ENCODE data around the gene PHB1.

Gene PHB1

DNA sequence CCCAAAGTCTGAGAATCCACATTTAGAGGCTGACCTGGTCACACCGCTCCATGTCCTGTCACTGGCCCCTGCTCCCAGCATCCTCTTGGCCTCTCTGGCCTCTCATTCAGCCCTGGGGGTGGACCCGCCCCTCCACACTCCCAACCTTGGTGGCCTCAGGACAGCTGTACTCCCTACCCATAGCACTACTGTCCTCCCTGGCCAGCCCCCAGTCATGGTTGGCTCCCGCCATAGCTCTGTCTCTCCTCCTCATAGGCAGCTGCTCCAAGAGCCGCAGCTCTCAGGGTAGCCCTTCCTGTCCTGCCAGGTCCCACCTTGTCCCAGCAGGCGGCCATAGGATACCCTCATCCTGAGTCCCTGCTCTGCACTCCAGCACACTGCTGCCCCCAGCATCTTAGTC lies 38.0 kb upstream of the PHB1 start:
- Histone ChIP-seq H3K4me3 (ENCODE audit: low read length in 2 of 2) (no peak overlapping the region), H3K27ac (ENCODE audit: low read depth in 2 of 2, low read length in 2 of 2) (no peak overlapping the region), H3K4me1 (ENCODE audit: control insufficient read depth in 2 of 2, insufficient read depth in 2 of 2, low read length in 2 of 2) (no peaks in the 10 kb centered on the region), H3K27me3 (ENCODE audit: control insufficient read depth in 2 of 2, insufficient read depth in 2 of 2, low read length in 2 of 2) (peaks cover 7 to 13% of the 10 kb centered on the region in 2 donors), H3K36me3 (ENCODE audit: control insufficient read depth in 2 of 2, insufficient read depth in 2 of 2, low read length in 2 of 2) (no peaks in the 10 kb centered on the region), H3K9me3 (ENCODE audit: control insufficient read depth in 2 of 2, low read length in 2 of 2) (no peaks in the 10 kb centered on the region), H3K9ac (ENCODE audit: low read depth in 1 of 2, low read length in 2 of 2) (no peak overlapping the region)

DNA sequence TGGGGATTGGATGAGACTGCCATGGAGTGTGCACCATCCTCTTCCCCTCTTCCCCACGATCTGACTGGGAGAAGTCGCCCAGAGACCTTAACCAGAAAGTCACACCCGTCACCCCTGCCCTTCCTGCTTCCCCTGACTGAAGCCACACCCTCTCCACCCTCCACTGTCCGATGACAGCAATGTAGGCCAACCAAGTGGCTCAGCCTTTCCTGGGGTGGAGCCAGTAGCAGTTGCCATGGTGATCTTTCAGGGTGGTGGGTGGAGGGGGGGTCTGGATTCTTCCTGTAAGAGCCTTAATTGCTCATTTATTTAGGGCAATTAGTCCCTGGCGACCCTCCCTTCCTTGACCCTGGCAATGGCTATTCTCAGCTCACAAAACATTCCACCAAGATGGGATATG lies 37.5 kb upstream of the PHB1 start:
- H3K36me3 ChIP-seq (ENCODE audit: control insufficient read depth in 2 of 2, insufficient read depth in 2 of 2, low read length in 2 of 2), result no peaks in the 10 kb centered on the region
- H3K4me1 ChIP-seq (ENCODE audit: control insufficient read depth in 2 of 2, insufficient read depth in 2 of 2, low read length in 2 of 2), result no peaks in the 10 kb centered on the region
- no peak overlapping the region for H3K27ac ChIP-seq (ENCODE audit: low read depth in 2 of 2, low read length in 2 of 2)
- no peaks in the 10 kb centered on the region for H3K9me3 ChIP-seq (ENCODE audit: control insufficient read depth in 2 of 2, low read length in 2 of 2)
- H3K9ac ChIP-seq (ENCODE audit: low read depth in 1 of 2, low read length in 2 of 2), result no peak overlapping the region
- no peak overlapping the region for H3K4me3 ChIP-seq (ENCODE audit: low read length in 2 of 2)
- H3K27me3 ChIP-seq (ENCODE audit: control insufficient read depth in 2 of 2, insufficient read depth in 2 of 2, low read length in 2 of 2), result peaks cover 3 to 8% of the 10 kb centered on the region in 2 donors

- no peak overlapping the region for H3K9ac ChIP-seq (ENCODE audit: low read depth in 1 of 2, low read length in 2 of 2)
- no peak overlapping the region for H3K4me3 ChIP-seq (ENCODE audit: low read length in 2 of 2)
- no peak overlapping the region for H3K27ac ChIP-seq (ENCODE audit: low read depth in 2 of 2, low read length in 2 of 2)
- no peaks in the 10 kb centered on the region for H3K9me3 ChIP-seq (ENCODE audit: control insufficient read depth in 2 of 2, low read length in 2 of 2)
- H3K27me3 ChIP-seq (ENCODE audit: control insufficient read depth in 2 of 2, insufficient read depth in 2 of 2, low read length in 2 of 2), result peaks cover 0 to 1% of the 10 kb centered on the region in 2 donors
- H3K4me1 ChIP-seq (ENCODE audit: control insufficient read depth in 2 of 2, insufficient read depth in 2 of 2, low read length in 2 of 2), result no peaks in the 10 kb centered on the region
- no peaks in the 10 kb centered on the region for H3K36me3 ChIP-seq (ENCODE audit: control insufficient read depth in 2 of 2, insufficient read depth in 2 of 2, low read length in 2 of 2)
Observed at GRCh38 chr17:49450735-49451134, 36.1 kb upstream of the PHB1 start.

GRCh38 chr17:49450181-49450580 lies 35.5 kb upstream of the PHB1 start:
- Histone ChIP-seq H3K4me3 (ENCODE audit: low read length in 2 of 2) (no peak overlapping the region), H3K27ac (ENCODE audit: low read depth in 2 of 2, low read length in 2 of 2) (no peak overlapping the region), H3K36me3 (ENCODE audit: control insufficient read depth in 2 of 2, insufficient read depth in 2 of 2, low read length in 2 of 2) (no peaks in the 10 kb centered on the region), H3K4me1 (ENCODE audit: control insufficient read depth in 2 of 2, insufficient read depth in 2 of 2, low read length in 2 of 2) (no peaks in the 10 kb centered on the region), H3K9ac (ENCODE audit: low read depth in 1 of 2, low read length in 2 of 2) (no peak overlapping the region), H3K27me3 (ENCODE audit: control insufficient read depth in 2 of 2, insufficient read depth in 2 of 2, low read length in 2 of 2) (peaks cover 1 to 7% of the 10 kb centered on the region in 2 donors), H3K9me3 (ENCODE audit: control insufficient read depth in 2 of 2, low read length in 2 of 2) (no peaks in the 10 kb centered on the region)

GRCh38 chr17:49447628-49448302 lies 33.1 kb upstream of the PHB1 start:
- peaks cover 1 to 7% of the 10 kb centered on the region in 2 donors for H3K27me3 ChIP-seq (ENCODE audit: control insufficient read depth in 2 of 2, insufficient read depth in 2 of 2, low read length in 2 of 2)
- H3K4me1 ChIP-seq (ENCODE audit: control insufficient read depth in 2 of 2, insufficient read depth in 2 of 2, low read length in 2 of 2), result no peaks in the 10 kb centered on the region

GRCh38 chr17:49445591-49445990 lies 30.9 kb upstream of the PHB1 start:
- Histone ChIP-seq H3K4me3 (ENCODE audit: low read length in 2 of 2) (no peak overlapping the region), H3K4me1 (ENCODE audit: control insufficient read depth in 2 of 2, insufficient read depth in 2 of 2, low read length in 2 of 2) (no peaks in the 10 kb centered on the region), H3K27ac (ENCODE audit: low read depth in 2 of 2, low read length in 2 of 2) (no peak overlapping the region), H3K9ac (ENCODE audit: low read depth in 1 of 2, low read length in 2 of 2) (no peak overlapping the region), H3K9me3 (ENCODE audit: control insufficient read depth in 2 of 2, low read length in 2 of 2) (no peaks in the 10 kb centered on the region), H3K36me3 (ENCODE audit: control insufficient read depth in 2 of 2, insufficient read depth in 2 of 2, low read length in 2 of 2) (no peaks in the 10 kb centered on the region), H3K27me3 (ENCODE audit: control insufficient read depth in 2 of 2, insufficient read depth in 2 of 2, low read length in 2 of 2) (peaks cover 4 to 7% of the 10 kb centered on the region in 2 donors)

More at GRCh38 chr17:49447628-49448302, 33.1 kb upstream of the PHB1 start:
- Histone ChIP-seq H3K4me3 (ENCODE audit: low read length in 2 of 2) (no peak overlapping the region), H3K36me3 (ENCODE audit: control insufficient read depth in 2 of 2, insufficient read depth in 2 of 2, low read length in 2 of 2) (no peaks in the 10 kb centered on the region), H3K27ac (ENCODE audit: low read depth in 2 of 2, low read length in 2 of 2) (no peak overlapping the region), H3K9me3 (ENCODE audit: control insufficient read depth in 2 of 2, low read length in 2 of 2) (no peaks in the 10 kb centered on the region), H3K9ac (ENCODE audit: low read depth in 1 of 2, low read length in 2 of 2) (no peak overlapping the region)

- H3K27ac ChIP-seq (ENCODE audit: low read depth in 2 of 2, low read length in 2 of 2), result no peak overlapping the region
- no peak overlapping the region for H3K4me3 ChIP-seq (ENCODE audit: low read length in 2 of 2)
- no peaks in the 10 kb centered on the region for H3K36me3 ChIP-seq (ENCODE audit: control insufficient read depth in 2 of 2, insufficient read depth in 2 of 2, low read length in 2 of 2)
- no peaks in the 10 kb centered on the region for H3K4me1 ChIP-seq (ENCODE audit: control insufficient read depth in 2 of 2, insufficient read depth in 2 of 2, low read length in 2 of 2)
- no peaks in the 10 kb centered on the region for H3K9me3 ChIP-seq (ENCODE audit: control insufficient read depth in 2 of 2, low read length in 2 of 2)
- H3K9ac ChIP-seq (ENCODE audit: low read depth in 1 of 2, low read length in 2 of 2), result no peak overlapping the region
- peaks cover 11 to 16% of the 10 kb centered on the region in 2 donors for H3K27me3 ChIP-seq (ENCODE audit: control insufficient read depth in 2 of 2, insufficient read depth in 2 of 2, low read length in 2 of 2)
Observed at GRCh38 chr17:49444384-49444783, 29.7 kb upstream of the PHB1 start.

DNA sequence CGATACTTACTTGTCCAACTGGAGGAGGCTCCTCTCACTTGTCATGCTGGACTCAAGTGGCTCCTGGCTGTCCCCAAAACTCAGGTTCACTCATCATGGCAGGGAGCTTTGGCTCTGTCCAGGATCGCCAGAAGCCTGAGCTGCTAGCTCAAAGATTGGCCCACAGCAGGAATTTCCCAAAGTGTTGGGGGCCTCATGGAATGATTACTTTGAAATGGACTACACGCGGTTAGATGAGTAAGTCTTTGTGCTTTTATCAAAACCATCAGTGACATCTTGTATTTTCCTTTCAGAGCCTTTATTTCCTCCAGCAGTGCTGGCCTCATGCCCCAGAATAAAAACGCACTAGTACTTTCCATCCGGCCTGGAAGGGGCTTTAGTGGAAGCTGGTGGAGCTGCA lies 29.2 kb upstream of the PHB1 start:
- no peak overlapping the region for H3K4me3 ChIP-seq (ENCODE audit: low read length in 2 of 2)
- H3K27ac ChIP-seq (ENCODE audit: low read depth in 2 of 2, low read length in 2 of 2), result no peak overlapping the region
- H3K4me1 ChIP-seq (ENCODE audit: control insufficient read depth in 2 of 2, insufficient read depth in 2 of 2, low read length in 2 of 2), result no peaks in the 10 kb centered on the region
- no peaks in the 10 kb centered on the region for H3K36me3 ChIP-seq (ENCODE audit: control insufficient read depth in 2 of 2, insufficient read depth in 2 of 2, low read length in 2 of 2)
- H3K9me3 ChIP-seq (ENCODE audit: control insufficient read depth in 2 of 2, low read length in 2 of 2), result no peaks in the 10 kb centered on the region
- no peak overlapping the region for H3K9ac ChIP-seq (ENCODE audit: low read depth in 1 of 2, low read length in 2 of 2)
- peaks cover 14 to 21% of the 10 kb centered on the region in 2 donors for H3K27me3 ChIP-seq (ENCODE audit: control insufficient read depth in 2 of 2, insufficient read depth in 2 of 2, low read length in 2 of 2)

DNA sequence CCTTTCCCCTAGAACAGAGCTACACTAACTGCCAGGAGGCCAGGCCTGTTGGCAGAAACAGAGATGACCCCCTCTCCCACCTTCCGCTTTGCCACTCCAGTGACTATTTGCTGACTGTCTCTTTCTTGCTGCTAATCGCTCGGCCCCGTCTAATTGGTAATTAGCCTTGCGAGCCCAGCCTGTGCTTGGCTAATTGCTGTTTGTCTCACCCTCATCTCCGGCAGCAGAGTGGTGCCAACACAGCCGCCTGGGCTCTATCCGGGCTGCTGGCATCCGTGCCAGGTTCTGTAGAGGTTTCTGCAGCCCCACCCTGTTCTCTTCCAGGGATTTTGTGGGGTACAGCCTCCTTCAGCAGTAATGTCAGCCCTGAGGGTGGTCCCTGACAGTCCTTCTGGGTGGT lies 27.4 kb upstream of the PHB1 start:
- H3K27ac ChIP-seq (ENCODE audit: low read depth in 2 of 2, low read length in 2 of 2), result no peak overlapping the region
- H3K36me3 ChIP-seq (ENCODE audit: control insufficient read depth in 2 of 2, insufficient read depth in 2 of 2, low read length in 2 of 2), result no peaks in the 10 kb centered on the region
- no peaks in the 10 kb centered on the region for H3K9me3 ChIP-seq (ENCODE audit: control insufficient read depth in 2 of 2, low read length in 2 of 2)
- no peak overlapping the region for H3K4me3 ChIP-seq (ENCODE audit: low read length in 2 of 2)
- H3K9ac ChIP-seq (ENCODE audit: low read depth in 1 of 2, low read length in 2 of 2), result no peak overlapping the region
- no peaks in the 10 kb centered on the region for H3K4me1 ChIP-seq (ENCODE audit: control insufficient read depth in 2 of 2, insufficient read depth in 2 of 2, low read length in 2 of 2)
- peaks cover 22 to 29% of the 10 kb centered on the region in 2 donors for H3K27me3 ChIP-seq (ENCODE audit: control insufficient read depth in 2 of 2, insufficient read depth in 2 of 2, low read length in 2 of 2)

- Histone ChIP-seq H3K4me3 (ENCODE audit: low read length in 2 of 2) (no peak overlapping the region), H3K27ac (ENCODE audit: low read depth in 2 of 2, low read length in 2 of 2) (no peak overlapping the region), H3K36me3 (ENCODE audit: control insufficient read depth in 2 of 2, insufficient read depth in 2 of 2, low read length in 2 of 2) (no peaks in the 10 kb centered on the region), H3K9me3 (ENCODE audit: control insufficient read depth in 2 of 2, low read length in 2 of 2) (no peaks in the 10 kb centered on the region), H3K9ac (ENCODE audit: low read depth in 1 of 2, low read length in 2 of 2) (no peak overlapping the region), H3K27me3 (ENCODE audit: control insufficient read depth in 2 of 2, insufficient read depth in 2 of 2, low read length in 2 of 2) (peaks cover 23 to 29% of the 10 kb centered on the region in 2 donors), H3K4me1 (ENCODE audit: control insufficient read depth in 2 of 2, insufficient read depth in 2 of 2, low read length in 2 of 2) (no peaks in the 10 kb centered on the region)
Observed at GRCh38 chr17:49441578-49441977, 26.9 kb upstream of the PHB1 start.
